OCI-LY3 (cell line): ENCODE results near the gene TEKT4.
"Not testable (repeated sequence)": the region's sequence is repeated elsewhere in the genome, so short reads cannot be mapped to it uniquely, and the experiment has no call there.

Source experiments
- H2AFZ ChIP-seq: fragments of 200-600, 300-600 bp; shearing (Covaris generic); 2 replicates; pipeline ENCODE4 v1.6.0; 2014; ENCODE audit warnings: antibody characterized with exemption, low read depth, low read length
- H3K27ac ChIP-seq: fragments of 200-600, 300-600 bp; sonication (generic); 2 replicates; pipeline ENCODE4 v1.5.1; 2014; ENCODE audit warnings: mild to moderate bottlenecking, low read length, moderate library complexity, mixed read lengths
- H3K27me3 ChIP-seq: fragments of 200-600, 300-600 bp; sonication (generic); 2 replicates; pipeline ENCODE4 v1.6.1; 2014; ENCODE audit warnings: low read depth, low read length, mixed read lengths
- H3K36me3 ChIP-seq: fragments of 200-600, 300-600 bp; sonication (generic); replicated peaks from 2 replicates; pipeline ENCODE3; 2014; ENCODE audit warnings: low read depth, low read length, mixed read lengths
- H3K4me1 ChIP-seq: fragments of 300-600, 200-600 bp; sonication (generic); 2 replicates; pipeline ENCODE4 v1.6.1; 2014; ENCODE audit warnings: low read length, mixed read lengths
- H3K4me2 ChIP-seq: fragments of 200-600, 300-600 bp; sonication (generic); 2 replicates; pipeline ENCODE4 v1.6.1; 2014; ENCODE audit warnings: low read length, mixed read lengths
- H3K4me3 ChIP-seq: fragments of 300-600, 200-600 bp; sonication (generic); 2 replicates; pipeline ENCODE4 v1.5.1; 2014; ENCODE audit warnings: antibody characterized with exemption, mild to moderate bottlenecking, low read length, moderate library complexity
- H3K79me2 ChIP-seq: fragments of 300-600, 200-600 bp; shearing (Covaris generic); 2 replicates; pipeline ENCODE4 v1.6.1; 2014; ENCODE audit warnings: mild to moderate bottlenecking, low read length, mixed read lengths
- H3K9ac ChIP-seq: fragments of 300-600, 200-600 bp; shearing (Covaris generic); 2 replicates; pipeline ENCODE4 v1.6.0; 2014; ENCODE audit warnings: mild to moderate bottlenecking, low read length, moderate library complexity
- H3K9me3 ChIP-seq: fragments of 200-600, 300-600 bp; shearing (Covaris generic); 2 replicates; pipeline ENCODE4 v1.6.1; 2014; ENCODE audit warnings: low read length, mixed read lengths; ENCODE audit not compliant: insufficient read depth
- H4K20me1 ChIP-seq: fragments of 200-600, 300-600 bp; sonication (generic); 2 replicates; pipeline ENCODE4 v1.6.1; 2016; ENCODE audit warnings: low read length, mixed read lengths; ENCODE audit not compliant: insufficient read depth
- EZH2phosphoT487 ChIP-seq: fragments of 200-600 bp; shearing (Covaris generic); IDR thresholded peaks from 2 replicates; pipeline ENCODE4 v1.6.1; 2018; ENCODE audit warnings: antibody characterized with exemption, mixed run types, low read depth
- TF ChIP-seq, protein P1 (sequence below): fragments of 200-600, 300-600 bp; sonication (generic); IDR thresholded peaks from 2 replicates; pipeline ENCODE4 v1.5.1; 2014; ENCODE audit warnings: antibody characterized with exemption, low read length, low read depth

The TEKT4 gene, protein sequence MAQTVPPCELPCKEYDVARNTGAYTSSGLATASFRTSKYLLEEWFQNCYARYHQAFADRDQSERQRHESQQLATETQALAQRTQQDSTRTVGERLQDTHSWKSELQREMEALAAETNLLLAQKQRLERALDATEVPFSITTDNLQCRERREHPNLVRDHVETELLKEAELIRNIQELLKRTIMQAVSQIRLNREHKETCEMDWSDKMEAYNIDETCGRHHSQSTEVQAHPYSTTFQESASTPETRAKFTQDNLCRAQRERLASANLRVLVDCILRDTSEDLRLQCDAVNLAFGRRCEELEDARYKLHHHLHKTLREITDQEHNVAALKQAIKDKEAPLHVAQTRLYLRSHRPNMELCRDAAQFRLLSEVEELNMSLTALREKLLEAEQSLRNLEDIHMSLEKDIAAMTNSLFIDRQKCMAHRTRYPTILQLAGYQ

DNA sequence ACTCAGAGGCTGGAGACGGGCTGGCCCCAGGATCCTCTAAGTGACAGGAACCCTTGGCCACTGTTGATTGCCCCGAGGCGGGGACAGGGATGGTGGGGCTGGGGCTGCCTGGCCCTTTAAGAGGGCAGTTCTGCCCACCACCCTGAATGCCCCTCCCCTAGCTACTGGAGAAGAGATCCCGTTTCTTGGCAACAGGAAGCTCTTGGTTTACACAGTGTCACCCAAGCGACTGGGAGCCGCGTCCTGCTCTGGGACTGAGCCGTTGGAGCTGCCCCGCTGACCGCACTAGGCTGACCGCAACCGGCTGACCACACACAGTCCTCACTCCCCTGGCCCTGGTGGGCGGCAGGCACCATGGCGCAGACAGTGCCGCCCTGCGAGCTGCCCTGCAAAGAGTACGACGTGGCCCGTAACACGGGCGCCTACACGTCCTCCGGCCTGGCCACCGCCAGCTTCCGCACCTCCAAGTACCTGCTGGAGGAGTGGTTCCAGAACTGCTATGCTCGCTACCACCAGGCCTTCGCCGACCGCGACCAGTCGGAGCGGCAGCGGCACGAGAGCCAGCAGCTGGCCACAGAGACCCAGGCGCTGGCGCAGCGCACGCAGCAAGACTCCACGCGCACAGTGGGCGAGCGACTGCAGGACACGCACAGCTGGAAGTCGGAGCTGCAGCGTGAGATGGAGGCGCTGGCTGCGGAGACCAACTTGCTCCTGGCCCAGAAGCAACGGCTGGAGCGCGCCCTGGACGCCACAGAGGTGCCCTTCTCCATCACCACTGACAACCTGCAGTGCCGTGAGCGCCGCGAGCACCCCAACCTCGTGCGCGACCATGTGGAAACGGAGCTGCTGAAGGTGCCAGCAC is at the start of gene TEKT4:
Gene TEKT4, plus strand, starts transcription at position 205 of the 862 bp plus-strand sequence. Its CDS starts 150 bp downstream, at position 355.
- Histone ChIP-seq H3K36me3 (no peaks in the 10 kb centered on the region), H2AFZ (no peak within 1 kb of the TSS), H4K20me1 (no peaks in the 10 kb centered on the region), H3K27me3 (0 out of 2 replicates have a peak, but pooled peaks cover 6% of the 10 kb centered on the region), H3K4me2 (peak within 1 kb of the TSS; percentile 17; the same call in 1 of the 2 replicates), H3K27ac (no peak within 1 kb of the TSS), H3K9ac (no peak within 1 kb of the TSS), H3K9me3 (no peaks in the 10 kb centered on the region), H3K4me3 (no peak within 1 kb of the TSS), H3K79me2 (no peaks in the 10 kb centered on the region), H3K4me1 (no peaks in the 10 kb centered on the region)
- TF ChIP-seq EZH2phosphoT487 = no peak
- TF ChIP-seq, protein P1, sequence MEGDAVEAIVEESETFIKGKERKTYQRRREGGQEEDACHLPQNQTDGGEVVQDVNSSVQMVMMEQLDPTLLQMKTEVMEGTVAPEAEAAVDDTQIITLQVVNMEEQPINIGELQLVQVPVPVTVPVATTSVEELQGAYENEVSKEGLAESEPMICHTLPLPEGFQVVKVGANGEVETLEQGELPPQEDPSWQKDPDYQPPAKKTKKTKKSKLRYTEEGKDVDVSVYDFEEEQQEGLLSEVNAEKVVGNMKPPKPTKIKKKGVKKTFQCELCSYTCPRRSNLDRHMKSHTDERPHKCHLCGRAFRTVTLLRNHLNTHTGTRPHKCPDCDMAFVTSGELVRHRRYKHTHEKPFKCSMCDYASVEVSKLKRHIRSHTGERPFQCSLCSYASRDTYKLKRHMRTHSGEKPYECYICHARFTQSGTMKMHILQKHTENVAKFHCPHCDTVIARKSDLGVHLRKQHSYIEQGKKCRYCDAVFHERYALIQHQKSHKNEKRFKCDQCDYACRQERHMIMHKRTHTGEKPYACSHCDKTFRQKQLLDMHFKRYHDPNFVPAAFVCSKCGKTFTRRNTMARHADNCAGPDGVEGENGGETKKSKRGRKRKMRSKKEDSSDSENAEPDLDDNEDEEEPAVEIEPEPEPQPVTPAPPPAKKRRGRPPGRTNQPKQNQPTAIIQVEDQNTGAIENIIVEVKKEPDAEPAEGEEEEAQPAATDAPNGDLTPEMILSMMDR = no peak

DNA sequence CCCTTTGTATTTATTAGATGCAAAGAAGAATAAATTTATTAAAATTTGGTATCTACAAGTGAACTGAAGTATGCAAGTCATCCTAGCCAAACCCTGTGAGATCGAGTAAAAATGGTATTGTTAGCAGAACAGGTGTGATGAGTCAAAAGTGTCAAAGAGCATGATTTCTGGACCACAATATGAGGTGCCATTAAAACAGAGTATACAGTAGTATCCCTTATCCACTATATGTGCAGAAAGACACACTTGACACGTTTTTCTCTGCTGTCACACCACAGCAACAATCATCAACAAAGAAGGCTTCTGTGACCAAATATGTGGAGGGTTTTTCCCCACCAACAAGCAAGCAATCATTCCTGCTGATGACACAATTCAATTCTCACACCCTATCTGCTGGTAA is 32.0 kb upstream of the TEKT4 start:
- H3K27ac ChIP-seq, H4K20me1 ChIP-seq, H3K36me3 ChIP-seq, H3K4me2 ChIP-seq, H3K9me3 ChIP-seq, H3K27me3 ChIP-seq, H3K79me2 ChIP-seq, H3K9ac ChIP-seq, H3K4me3 ChIP-seq, H2AFZ ChIP-seq, H3K4me1 ChIP-seq: not testable (repeated sequence)

DNA sequence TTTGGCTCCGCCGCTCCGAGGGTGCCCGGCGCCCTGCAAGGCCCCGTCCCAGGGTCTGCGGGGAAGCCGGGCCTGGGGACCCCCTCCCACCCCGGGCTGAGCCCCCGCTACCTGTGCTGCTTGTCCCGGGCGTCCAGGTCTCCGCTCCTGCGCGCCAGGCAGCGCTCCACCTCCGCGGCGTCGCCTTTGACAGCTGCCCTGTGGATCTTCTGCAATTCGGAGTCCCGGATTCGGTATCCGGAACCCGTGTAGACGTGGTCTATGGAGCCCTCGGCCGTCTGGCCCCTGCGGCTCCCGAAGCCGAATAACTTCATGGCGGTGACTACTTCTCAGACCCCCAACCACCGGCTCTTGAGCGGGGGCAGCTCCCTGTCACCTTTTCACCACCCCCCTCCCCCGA is 14.4 kb upstream of the TEKT4 start:
- not testable (repeated sequence) for H3K27me3 ChIP-seq, H2AFZ ChIP-seq, H3K4me2 ChIP-seq, H3K79me2 ChIP-seq, H3K4me3 ChIP-seq, H3K4me1 ChIP-seq, H3K9ac ChIP-seq, H3K36me3 ChIP-seq, H3K27ac ChIP-seq, H4K20me1 ChIP-seq, H3K9me3 ChIP-seq

DNA sequence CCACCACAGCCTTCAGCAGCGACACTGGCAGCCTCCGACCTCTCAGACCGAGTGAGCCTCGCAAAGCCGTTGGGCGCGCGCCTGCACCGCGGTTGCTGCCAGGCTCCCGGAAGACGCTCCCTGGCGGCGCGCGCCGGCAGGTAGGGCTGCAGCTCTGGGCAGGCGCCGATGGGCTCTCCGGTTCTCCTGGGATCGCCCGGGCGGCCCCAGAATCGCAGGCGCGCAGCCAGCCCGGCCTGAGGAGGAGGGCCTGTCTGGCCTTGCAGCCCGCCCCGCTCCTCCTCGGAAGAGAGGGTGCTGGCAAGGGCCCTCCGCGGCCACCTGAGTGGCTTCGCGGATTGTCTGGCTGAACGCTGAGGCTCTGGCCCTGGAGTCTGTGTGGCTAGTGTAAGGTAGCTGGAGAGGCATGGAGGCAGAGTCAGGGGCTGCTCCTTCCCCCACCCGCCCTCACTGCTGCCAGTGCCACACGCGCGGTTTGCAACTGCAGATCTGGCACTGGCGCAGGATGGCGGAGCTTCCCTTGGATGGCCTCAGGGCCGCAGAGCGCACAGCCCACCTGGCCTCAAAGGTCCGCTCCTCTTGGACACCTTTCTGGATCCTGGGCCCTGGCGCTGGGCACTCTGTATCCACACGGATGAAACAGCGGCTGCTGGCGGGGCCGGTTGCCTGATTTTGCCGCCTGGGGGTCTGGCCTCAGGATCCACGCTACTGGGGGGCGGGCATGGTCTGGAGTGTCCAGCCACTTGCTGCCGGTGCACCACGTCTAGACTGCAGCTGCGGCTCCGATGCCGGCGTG is 13.7 kb upstream of the TEKT4 start:
- not testable (repeated sequence) for H2AFZ ChIP-seq, H3K9me3 ChIP-seq, H3K4me1 ChIP-seq, H3K4me3 ChIP-seq, H3K27me3 ChIP-seq, H4K20me1 ChIP-seq, H3K4me2 ChIP-seq, H3K79me2 ChIP-seq, H3K36me3 ChIP-seq, H3K9ac ChIP-seq, H3K27ac ChIP-seq

DNA sequence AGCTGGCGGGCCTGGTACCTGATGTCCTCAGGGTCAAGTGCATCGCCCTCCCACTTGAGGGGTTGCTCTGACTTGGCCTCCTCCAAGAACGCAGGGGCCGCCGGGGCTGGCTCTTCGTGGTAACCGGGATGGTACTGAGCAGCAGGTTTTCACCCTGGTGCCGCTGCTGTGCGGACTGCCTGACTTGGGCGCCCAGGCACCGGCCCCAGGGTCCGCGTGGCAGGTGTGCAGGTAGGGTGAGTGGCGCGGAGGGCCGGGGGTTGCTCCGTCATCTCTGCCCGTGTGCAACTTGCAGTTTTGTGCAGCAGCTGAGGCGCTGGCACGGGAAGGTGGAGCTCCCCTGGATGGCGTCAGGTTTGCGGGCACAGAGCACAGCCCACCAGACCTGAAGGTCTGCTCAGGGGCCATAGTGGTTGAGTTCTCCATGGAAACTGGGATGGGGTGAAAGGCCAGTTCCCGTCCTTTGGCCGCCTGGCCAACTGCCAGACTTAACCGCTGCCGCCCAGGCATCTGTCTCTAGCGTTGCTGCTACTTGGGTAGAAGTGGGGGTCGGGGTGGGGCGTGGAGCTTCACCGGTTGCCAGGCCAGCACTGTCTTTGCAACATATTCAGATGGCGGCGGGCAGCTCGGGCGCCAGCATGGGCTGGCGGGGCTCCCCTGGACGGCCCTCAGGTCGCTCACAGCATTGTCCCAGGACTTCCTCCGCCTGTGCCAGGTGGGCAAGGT is 12.9 kb upstream of the TEKT4 start:
- not testable (repeated sequence) for H3K36me3 ChIP-seq, H3K9me3 ChIP-seq, H3K4me1 ChIP-seq, H4K20me1 ChIP-seq, H2AFZ ChIP-seq, H3K27ac ChIP-seq, H3K9ac ChIP-seq, H3K79me2 ChIP-seq, H3K4me3 ChIP-seq, H3K4me2 ChIP-seq, H3K27me3 ChIP-seq
